Erythroblast (primary cell): ENCODE measurements around the gene ITK.

Experiments
- GATA1 ChIP-seq: IDR thresholded peaks from 2 replicates; pipeline ENCODE4 v1.6.1; 2011; ENCODE audit warnings: low read depth, mild to moderate bottlenecking, control low read depth, low read length, moderate library complexity
- POLR2A ChIP-seq: IDR thresholded peaks from 2 replicates; pipeline ENCODE4 v1.6.1; 2011; ENCODE audit warnings: mild to moderate bottlenecking, low read length

DNA sequence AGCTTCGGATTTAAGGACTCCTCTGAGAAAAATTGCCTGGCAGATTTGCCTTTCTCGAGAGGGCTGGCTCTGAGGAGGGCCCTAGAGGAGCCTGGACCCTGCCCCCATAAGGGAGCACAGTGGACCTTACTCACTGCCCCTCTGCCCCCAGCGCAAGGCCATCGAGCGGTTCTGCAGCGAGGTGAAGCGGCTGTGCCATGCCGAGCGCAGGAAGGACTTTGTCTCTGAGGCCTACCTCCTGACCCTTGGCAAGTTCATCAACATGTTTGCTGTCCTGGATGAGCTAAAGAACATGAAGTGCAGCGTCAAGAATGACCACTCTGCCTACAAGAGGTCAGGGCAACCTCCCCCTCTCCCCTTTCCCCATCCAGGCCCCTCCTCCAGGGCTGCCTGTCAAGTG, 119.9 kb downstream of the ITK start:
- TF ChIP-seq POLR2A (no peak), GATA1 (no peak)
